ENCODE data around the gene SLC8B1. TPM values are rescaled to one million over a fixed set of nuclear protein-coding genes. Genes with fewer than 3 reads are reported as not detected.

The SLC8B1 gene
- total and polyA plus RNA-seq, 2 donors (not counting 3 experiments of a cell fraction or from before 2014, with no cell fraction given), result 29.9 to 45.4 TPM

GRCh38 chr12:113290506-113290905 lies 44.4 kb downstream of the SLC8B1 start:
- dilution Hi-C loops (cut with MboI; ENCODE audit: extremely low pct_ligation_motif_present, low sequenced_read_pairs), result no loop called here
- Histone ChIP-seq H3K79me2 (ENCODE audit: control insufficient read depth, insufficient read depth, low read length) (no peaks in the 10 kb centered on the region), H3K9me1 (replicated peaks; ENCODE audit: control insufficient read depth, extremely low read depth, insufficient read depth, low read length) (no peaks in the 10 kb centered on the region), H3K27ac (ENCODE audit: insufficient read depth, low read depth, low read length) (no peak overlapping the region), H4K20me1 (replicated peaks; ENCODE audit: control insufficient read depth, extremely low read depth, insufficient read depth, low read length) (no peaks in the 10 kb centered on the region), H3K36me3 (ENCODE audit: control insufficient read depth in 2 of 2, extremely low read depth in 1 of 2, insufficient read depth in 2 of 2, low read length in 2 of 2) (peaks cover 0 to 2% of the 10 kb centered on the region in 2 experiments), H3K4me3 (replicated peaks in 1 of 3; ENCODE audit: insufficient read depth in 1 of 3, low read depth in 1 of 3, low read length in 3 of 3) (no peak overlapping the region), H3K4me2 (ENCODE audit: insufficient read depth, low read length) (no peak overlapping the region), H3K4me1 (ENCODE audit: control insufficient read depth, extremely low read depth, insufficient read depth, low read length) (no peaks in the 10 kb centered on the region), H3K9me3 (replicated peaks; ENCODE audit: control insufficient read depth, insufficient read depth, low read length) (no peaks in the 10 kb centered on the region), H3K27me3 (ENCODE audit: control insufficient read depth in 2 of 2, insufficient read depth in 2 of 2, low read length in 2 of 2) (no peaks in the 10 kb centered on the region), H2AFZ (ENCODE audit: low read depth, low read length) (no peak overlapping the region), H3K9ac (replicated peaks; ENCODE audit: extremely low read depth, insufficient read depth, low read length) (no peak overlapping the region)
- no TSS peak for BruUV-seq (replicated peaks)
- ChIA-PET CTCF (interaction anchor here (1.1 to 1.6 kb wide), 2 partner anchors 45 to 93 kb away, joined by 3 to 4 read pairs; partner anchors contain the start of gene SLC8B1), POLR2A (no interaction called here)
- DNase-seq (ENCODE audit: low read depth, low spot score) (no peak), FAIRE-seq (no peak)
- TF ChIP-seq FOS (IDR thresholded peaks at IDR 0.05; ENCODE audit: borderline replicate concordance, insufficient read depth, low read length) (no peak), POLR2AphosphoS5 (IDR thresholded peaks at IDR 0.05; ENCODE audit: insufficient read depth, low read depth, low read length) (no peak), GATA2 (IDR thresholded peaks at IDR 0.05; ENCODE audit: insufficient read depth, insufficient read length, low read depth, low read length) (no peak), JUN (IDR thresholded peaks at IDR 0.05; ENCODE audit: borderline replicate concordance, insufficient read depth, insufficient read length, low read depth) (no peak), POLR2A (IDR thresholded peaks at IDR 0.05; ENCODE audit: low read depth, low read length) (no peak), MAX (IDR thresholded peaks at IDR 0.05; ENCODE audit: insufficient read depth, insufficient read length) (no peak), EZH2 (IDR thresholded peaks at IDR 0.05; ENCODE audit: borderline replicate concordance, low read depth, low read length, severe bottlenecking) (no peak), MYC (IDR thresholded peaks at IDR 0.05; ENCODE audit: low read depth, low read length) (no peak)
- TF ChIP-seq, protein P1, sequence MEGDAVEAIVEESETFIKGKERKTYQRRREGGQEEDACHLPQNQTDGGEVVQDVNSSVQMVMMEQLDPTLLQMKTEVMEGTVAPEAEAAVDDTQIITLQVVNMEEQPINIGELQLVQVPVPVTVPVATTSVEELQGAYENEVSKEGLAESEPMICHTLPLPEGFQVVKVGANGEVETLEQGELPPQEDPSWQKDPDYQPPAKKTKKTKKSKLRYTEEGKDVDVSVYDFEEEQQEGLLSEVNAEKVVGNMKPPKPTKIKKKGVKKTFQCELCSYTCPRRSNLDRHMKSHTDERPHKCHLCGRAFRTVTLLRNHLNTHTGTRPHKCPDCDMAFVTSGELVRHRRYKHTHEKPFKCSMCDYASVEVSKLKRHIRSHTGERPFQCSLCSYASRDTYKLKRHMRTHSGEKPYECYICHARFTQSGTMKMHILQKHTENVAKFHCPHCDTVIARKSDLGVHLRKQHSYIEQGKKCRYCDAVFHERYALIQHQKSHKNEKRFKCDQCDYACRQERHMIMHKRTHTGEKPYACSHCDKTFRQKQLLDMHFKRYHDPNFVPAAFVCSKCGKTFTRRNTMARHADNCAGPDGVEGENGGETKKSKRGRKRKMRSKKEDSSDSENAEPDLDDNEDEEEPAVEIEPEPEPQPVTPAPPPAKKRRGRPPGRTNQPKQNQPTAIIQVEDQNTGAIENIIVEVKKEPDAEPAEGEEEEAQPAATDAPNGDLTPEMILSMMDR (IDR thresholded peaks at IDR 0.05; ENCODE audit: extremely low read depth in 1 of 2, insufficient read depth in 1 of 2, low read depth in 1 of 2, low read length in 2 of 2), result no peak
- intact Hi-C loops (cut with micrococcal nuclease), result no loop called here
